Choroid plexus epithelial cell (primary cell): ENCODE data around the gene SRSF10.

Experiments used
- DNase-seq: peaks from one replicate; pipeline ENCODE4 v3.0.0-alpha.2; 2010; ENCODE audit warnings: low read depth
- H3K4me3 ChIP-seq: 2 replicates; pipeline ENCODE4 v1.5.1; 2011; ENCODE audit warnings: low read depth, mild to moderate bottlenecking, control low read depth, low read length, moderate library complexity
- TF ChIP-seq, protein P1 (sequence below): conservative IDR thresholded peaks from 2 replicates; pipeline ENCODE4 v1.5.1; 2011; ENCODE audit warnings: low read depth, mild to moderate bottlenecking, control low read depth, inconsistent platforms, low read length, moderate library complexity

Gene SRSF10

DNA sequence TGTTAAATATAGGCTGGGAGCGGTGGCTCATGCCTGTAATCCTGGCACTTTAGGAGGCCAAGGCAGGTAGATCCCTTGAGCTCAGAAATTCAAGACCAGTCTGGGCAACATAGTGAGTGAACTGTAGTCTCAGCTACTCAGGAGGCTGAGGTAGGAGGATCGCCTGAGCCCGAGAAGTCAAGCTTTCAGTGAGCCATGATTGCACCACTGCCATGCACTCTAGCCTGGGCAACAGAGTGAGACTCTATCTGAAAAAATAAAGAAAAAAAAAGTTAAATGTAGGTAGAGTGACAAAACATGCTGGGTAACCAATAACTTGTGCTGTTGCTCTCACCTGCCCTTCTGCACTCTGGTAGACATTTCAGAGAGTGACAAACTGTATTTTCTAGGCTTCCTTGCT, 25.0 kb upstream of the SRSF10 start:
- no peak for DNase-seq
- no peak overlapping the region for H3K4me3 ChIP-seq
- TF ChIP-seq, protein P1, sequence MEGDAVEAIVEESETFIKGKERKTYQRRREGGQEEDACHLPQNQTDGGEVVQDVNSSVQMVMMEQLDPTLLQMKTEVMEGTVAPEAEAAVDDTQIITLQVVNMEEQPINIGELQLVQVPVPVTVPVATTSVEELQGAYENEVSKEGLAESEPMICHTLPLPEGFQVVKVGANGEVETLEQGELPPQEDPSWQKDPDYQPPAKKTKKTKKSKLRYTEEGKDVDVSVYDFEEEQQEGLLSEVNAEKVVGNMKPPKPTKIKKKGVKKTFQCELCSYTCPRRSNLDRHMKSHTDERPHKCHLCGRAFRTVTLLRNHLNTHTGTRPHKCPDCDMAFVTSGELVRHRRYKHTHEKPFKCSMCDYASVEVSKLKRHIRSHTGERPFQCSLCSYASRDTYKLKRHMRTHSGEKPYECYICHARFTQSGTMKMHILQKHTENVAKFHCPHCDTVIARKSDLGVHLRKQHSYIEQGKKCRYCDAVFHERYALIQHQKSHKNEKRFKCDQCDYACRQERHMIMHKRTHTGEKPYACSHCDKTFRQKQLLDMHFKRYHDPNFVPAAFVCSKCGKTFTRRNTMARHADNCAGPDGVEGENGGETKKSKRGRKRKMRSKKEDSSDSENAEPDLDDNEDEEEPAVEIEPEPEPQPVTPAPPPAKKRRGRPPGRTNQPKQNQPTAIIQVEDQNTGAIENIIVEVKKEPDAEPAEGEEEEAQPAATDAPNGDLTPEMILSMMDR: no peak

DNA sequence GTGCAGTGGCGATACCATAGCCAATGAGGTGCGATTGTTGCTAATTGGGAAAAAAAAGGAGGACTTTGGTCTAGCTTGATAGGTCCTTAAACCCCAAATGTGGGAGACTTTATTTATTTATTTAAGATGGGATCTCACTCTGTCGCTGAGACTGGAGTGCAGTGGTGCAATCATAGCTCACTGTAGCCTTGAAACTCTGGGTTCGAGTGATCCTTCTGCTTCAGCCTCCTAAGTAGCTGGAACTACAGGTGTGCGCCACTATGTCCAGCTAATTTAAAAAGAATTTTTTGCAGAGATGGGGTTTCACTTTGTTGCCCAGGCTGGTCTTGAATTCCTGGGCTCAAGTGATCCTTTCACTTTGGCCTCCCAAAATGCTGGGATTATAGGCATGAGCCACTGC, 24.0 kb upstream of the SRSF10 start:
- TF ChIP-seq, protein P1: no peak
- no peak overlapping the region for H3K4me3 ChIP-seq
- no peak for DNase-seq

DNA sequence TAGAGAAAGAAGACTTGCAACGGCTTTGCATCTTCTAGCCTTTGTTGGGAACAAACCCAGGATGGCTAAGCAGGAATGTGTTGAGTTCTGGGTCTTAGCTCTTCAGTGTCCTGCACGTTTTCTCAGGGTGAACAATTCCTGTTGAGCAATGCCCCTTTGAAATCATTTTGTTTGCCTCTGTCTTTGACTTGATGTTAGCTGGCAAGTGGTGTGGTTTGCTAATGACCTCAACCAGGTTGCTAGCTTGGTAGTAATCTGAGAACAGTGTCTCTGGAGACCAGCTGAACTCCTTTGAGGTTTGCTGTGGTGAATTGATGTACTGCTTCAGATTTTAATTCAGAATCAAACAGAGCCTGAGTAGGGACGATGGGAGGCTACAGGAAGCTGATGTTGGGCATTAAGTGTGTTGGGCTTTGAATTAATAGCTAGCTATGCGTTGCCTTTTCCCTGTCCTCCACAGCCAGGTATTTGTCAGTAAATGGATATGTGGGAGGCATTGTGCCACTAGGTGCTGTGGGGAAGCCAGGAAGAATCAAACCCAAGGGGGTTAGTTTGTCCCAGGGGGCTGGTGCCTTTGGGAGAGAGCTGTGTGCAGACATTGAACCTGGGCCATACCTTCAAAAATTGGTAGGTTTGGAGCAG, 23.3 kb upstream of the SRSF10 start:
- TF ChIP-seq, protein P1: no peak
- peak; percentile 95 for DNase-seq
- no peak overlapping the region for H3K4me3 ChIP-seq

DNA sequence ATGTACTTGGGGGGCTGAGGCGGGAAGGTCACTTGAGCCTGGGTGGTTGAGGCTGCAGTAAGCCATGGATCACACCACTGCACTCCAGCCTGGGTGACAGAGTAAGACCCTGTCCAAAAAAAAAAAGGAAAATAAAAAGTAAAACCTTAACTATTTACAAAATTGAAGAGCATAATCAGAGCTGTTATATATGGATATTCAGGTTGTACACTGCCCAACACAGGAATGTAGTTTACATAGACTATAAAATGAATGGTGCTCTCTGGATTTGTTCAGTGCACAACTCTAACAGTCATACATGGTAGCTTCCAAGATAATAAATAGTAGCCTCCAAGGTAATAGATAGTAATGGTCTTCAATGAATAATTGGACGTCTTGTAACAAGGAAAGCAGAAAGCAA, 22.6 kb upstream of the SRSF10 start:
- no peak for DNase-seq
- no peak overlapping the region for H3K4me3 ChIP-seq
- TF ChIP-seq, protein P1: no peak

DNA sequence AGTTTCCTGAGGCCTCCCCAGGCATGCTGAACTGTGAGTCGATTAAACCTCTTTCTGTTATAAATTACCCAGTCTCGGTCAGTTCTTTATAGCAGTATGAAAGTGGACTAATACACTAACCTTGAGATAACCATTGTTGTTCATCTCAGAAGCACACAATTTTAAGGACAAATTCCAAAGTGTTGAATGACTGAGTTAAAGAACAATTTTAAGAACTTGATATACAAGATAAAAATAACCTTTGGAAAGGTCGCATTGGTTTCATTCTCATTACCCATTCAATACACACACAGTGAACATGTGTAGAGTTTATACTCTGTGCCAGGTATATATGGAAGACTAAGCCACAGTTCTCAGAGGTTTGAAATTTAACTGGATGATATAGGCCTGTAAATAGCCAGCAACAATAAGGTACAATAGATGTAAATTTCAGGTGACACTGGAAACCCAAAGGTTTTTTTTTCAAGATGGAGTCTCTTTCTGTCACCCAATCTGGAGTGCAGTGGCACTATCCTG, 19.1 kb upstream of the SRSF10 start:
- H3K4me3 ChIP-seq: no peak overlapping the region
- DNase-seq: no peak
- TF ChIP-seq, protein P1: no peak

DNA sequence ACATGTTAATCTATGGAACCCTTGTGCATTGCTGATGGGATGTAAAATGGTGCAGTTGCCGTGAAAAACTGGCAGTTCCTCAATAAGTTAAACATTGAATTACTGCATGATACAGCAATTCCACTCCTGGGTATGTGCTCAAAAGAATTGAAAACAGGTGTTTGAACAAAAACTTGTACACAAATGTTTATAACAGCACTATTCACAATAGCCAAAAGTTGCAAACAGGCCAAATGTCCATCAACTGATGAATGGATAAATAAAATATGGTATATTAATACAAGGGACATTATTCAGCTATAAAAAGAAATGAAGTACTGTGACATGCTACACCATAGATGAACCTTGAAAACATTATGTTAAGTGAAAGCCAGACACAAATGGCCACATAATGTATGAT, 17.7 kb upstream of the SRSF10 start:
- TF ChIP-seq, protein P1: no peak
- DNase-seq: no peak
- H3K4me3 ChIP-seq: no peak overlapping the region

DNA sequence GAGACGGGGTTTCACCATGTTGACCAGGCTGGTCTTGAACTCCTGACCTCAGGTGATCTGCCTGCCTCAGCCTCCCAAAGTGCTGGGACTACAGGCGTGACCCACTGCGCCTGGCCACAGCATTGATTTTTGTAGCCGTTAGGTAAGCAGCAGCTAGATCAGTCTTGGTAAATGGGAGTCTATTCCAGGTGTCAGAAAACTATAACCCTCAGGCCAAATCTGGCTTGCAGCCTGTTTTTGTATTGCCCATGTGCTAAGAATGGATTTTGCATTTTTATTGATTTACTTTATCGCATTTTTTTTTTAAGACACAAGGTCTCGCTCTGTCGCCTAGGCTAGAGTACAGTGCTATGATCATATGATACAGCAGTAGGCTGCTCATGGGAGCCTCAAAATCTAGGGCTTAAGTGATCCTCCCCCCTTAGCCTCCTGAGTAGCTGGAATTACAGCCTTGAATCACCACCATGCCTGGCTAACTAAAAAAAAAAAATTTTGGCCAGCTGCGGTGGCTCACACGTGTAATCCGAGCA, 16.6 kb upstream of the SRSF10 start:
- TF ChIP-seq, protein P1: no peak
- no peak for DNase-seq
- H3K4me3 ChIP-seq: no peak overlapping the region
